ENCODE measurements around the gene GCGR. TPM values are rescaled to one million over a fixed set of nuclear protein-coding genes. Genes with fewer than 3 reads are reported as not detected.

Gene GCGR
- polyA plus RNA-seq, 1 donor from 2014 or later, result not detected

- Histone ChIP-seq H3K4me2 (ENCODE audit: low read length) (no peak overlapping the region), H3K79me2 (replicated peaks; ENCODE audit: insufficient read depth, low read length) (no peaks in the 10 kb centered on the region), H2AFZ (ENCODE audit: low read depth, low read length) (no peak overlapping the region), H3K36me3 (ENCODE audit: insufficient read depth, low read length) (no peaks in the 10 kb centered on the region), H3K27ac (ENCODE audit: low read length) (no peak overlapping the region), H3K4me3 (ENCODE audit: low read length) (no peak overlapping the region), H3K9ac (ENCODE audit: low read length) (no peak overlapping the region), H3K9me3 (ENCODE audit: low read length) (no peaks in the 10 kb centered on the region), H3K9me2 (ENCODE audit: insufficient read depth, low read length) (no peaks in the 10 kb centered on the region), H3K27me3 (ENCODE audit: insufficient read depth, low read depth, low read length) (no peaks in the 10 kb centered on the region), H3F3A (ENCODE audit: insufficient read depth, low read length, poor library complexity, severe bottlenecking) (no peaks in the 10 kb centered on the region), H4K20me1 (ENCODE audit: insufficient read depth) (peaks cover 8% of the 10 kb centered on the region)
- TF ChIP-seq EP300 (conservative IDR thresholded peaks at IDR 0.05; ENCODE audit: poor library complexity, severe bottlenecking) (no peak), POLR2AphosphoS5 (IDR thresholded peaks at IDR 0.05) (no peak)
Measured at GRCh38 chr17:81824595-81824994, 20.6 kb downstream of the GCGR start.

GRCh38 chr17:81825841-81826466, 22.0 kb downstream of the GCGR start:
- Histone ChIP-seq H3K4me2 (ENCODE audit: low read length) (no peak overlapping the region), H3K79me2 (replicated peaks; ENCODE audit: insufficient read depth, low read length) (peaks cover 3% of the 10 kb centered on the region), H3K9me2 (ENCODE audit: insufficient read depth, low read length) (no peaks in the 10 kb centered on the region), H3K27me3 (ENCODE audit: insufficient read depth, low read depth, low read length) (no peaks in the 10 kb centered on the region), H2AFZ (ENCODE audit: low read depth, low read length) (no peak overlapping the region), H3K9ac (ENCODE audit: low read length) (no peak overlapping the region), H3K4me3 (ENCODE audit: low read length) (no peak overlapping the region), H4K20me1 (ENCODE audit: insufficient read depth) (peaks cover 8% of the 10 kb centered on the region), H3K27ac (ENCODE audit: low read length) (no peak overlapping the region), H3K36me3 (ENCODE audit: insufficient read depth, low read length) (no peaks in the 10 kb centered on the region), H3K9me3 (ENCODE audit: low read length) (no peaks in the 10 kb centered on the region), H3F3A (ENCODE audit: insufficient read depth, low read length, poor library complexity, severe bottlenecking) (no peaks in the 10 kb centered on the region)
- no peak for TF ChIP-seq TAF1 (IDR thresholded peaks at IDR 0.05; ENCODE audit: low read depth)
- TF ChIP-seq MXI1 (conservative IDR thresholded peaks at IDR 0.05; ENCODE audit: poor library complexity, severe bottlenecking), result no peak
- no peak for TF ChIP-seq SMC3 (conservative IDR thresholded peaks at IDR 0.05; ENCODE audit: poor library complexity)
- no peak for TF ChIP-seq EZH2 (IDR thresholded peaks at IDR 0.05; ENCODE audit: borderline replicate concordance, insufficient read depth, low read length, poor library complexity, severe bottlenecking)
- no peak for TF ChIP-seq POLR2AphosphoS5 (IDR thresholded peaks at IDR 0.05)
- no peak for TF ChIP-seq REST (IDR thresholded peaks at IDR 0.05; ENCODE audit: borderline replicate concordance)
- TF ChIP-seq EP300 (conservative IDR thresholded peaks at IDR 0.05; ENCODE audit: poor library complexity, severe bottlenecking), result no peak
- no peak for TF ChIP-seq RAD21 (conservative IDR thresholded peaks at IDR 0.05)
- TF ChIP-seq, protein P1, sequence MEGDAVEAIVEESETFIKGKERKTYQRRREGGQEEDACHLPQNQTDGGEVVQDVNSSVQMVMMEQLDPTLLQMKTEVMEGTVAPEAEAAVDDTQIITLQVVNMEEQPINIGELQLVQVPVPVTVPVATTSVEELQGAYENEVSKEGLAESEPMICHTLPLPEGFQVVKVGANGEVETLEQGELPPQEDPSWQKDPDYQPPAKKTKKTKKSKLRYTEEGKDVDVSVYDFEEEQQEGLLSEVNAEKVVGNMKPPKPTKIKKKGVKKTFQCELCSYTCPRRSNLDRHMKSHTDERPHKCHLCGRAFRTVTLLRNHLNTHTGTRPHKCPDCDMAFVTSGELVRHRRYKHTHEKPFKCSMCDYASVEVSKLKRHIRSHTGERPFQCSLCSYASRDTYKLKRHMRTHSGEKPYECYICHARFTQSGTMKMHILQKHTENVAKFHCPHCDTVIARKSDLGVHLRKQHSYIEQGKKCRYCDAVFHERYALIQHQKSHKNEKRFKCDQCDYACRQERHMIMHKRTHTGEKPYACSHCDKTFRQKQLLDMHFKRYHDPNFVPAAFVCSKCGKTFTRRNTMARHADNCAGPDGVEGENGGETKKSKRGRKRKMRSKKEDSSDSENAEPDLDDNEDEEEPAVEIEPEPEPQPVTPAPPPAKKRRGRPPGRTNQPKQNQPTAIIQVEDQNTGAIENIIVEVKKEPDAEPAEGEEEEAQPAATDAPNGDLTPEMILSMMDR (IDR thresholded peaks at IDR 0.05; ENCODE audit: poor library complexity, severe bottlenecking), result no peak
